Activated CD4-positive, alpha-beta T cell treated with anti-CD3 and anti-CD28 coated beads, Interleukin-2, amount 50 U/mL, for 16 hours (primary cell): ENCODE data around the gene BRAF.
A peak's percentile ranks its signal among the peaks of the same experiment; 100 is the strongest.
"Not testable (repeated sequence)": the region's sequence is repeated elsewhere in the genome, so short reads cannot be mapped to it uniquely, and the experiment has no call there.

Source experiments
- DNase-seq: peaks from one replicate; pipeline ENCODE4 v3.0.0-alpha.2; 2020

The BRAF gene

DNA sequence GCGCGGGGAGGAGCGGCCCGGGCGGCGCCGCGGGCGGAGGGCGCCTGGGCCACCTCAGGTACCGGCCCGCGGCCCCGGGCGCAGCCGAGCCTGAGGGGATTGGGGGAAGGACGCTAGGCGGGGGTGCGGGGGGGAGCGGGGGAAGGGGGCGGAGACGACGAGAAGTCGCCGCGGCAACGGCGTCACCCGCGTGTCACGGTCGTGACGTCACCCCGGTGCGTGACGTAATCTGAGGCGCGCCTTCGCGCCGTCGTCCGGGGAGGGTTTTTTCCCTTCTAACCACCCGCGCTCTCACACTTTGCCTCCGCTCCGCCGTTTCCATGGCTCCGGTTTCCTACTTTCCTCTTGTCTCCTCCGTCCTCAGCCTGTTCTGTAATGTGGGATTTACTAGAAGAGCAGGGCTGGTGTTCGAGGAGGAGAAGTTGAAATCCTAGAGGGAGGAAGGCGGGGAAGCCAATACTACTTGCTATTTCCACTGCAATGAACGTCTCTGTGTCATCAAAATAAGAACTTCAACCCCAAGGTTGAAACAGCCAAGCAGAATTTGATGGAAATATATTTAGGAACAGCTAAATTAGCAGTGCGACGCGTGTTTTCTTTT, at the start of gene BRAF:
Gene BRAF, minus strand, starts transcription at position 109 of the 601 bp plus-strand sequence. CDS start 226 bp downstream, outside the sequence.
- DNase-seq = peak; percentile 92

DNA sequence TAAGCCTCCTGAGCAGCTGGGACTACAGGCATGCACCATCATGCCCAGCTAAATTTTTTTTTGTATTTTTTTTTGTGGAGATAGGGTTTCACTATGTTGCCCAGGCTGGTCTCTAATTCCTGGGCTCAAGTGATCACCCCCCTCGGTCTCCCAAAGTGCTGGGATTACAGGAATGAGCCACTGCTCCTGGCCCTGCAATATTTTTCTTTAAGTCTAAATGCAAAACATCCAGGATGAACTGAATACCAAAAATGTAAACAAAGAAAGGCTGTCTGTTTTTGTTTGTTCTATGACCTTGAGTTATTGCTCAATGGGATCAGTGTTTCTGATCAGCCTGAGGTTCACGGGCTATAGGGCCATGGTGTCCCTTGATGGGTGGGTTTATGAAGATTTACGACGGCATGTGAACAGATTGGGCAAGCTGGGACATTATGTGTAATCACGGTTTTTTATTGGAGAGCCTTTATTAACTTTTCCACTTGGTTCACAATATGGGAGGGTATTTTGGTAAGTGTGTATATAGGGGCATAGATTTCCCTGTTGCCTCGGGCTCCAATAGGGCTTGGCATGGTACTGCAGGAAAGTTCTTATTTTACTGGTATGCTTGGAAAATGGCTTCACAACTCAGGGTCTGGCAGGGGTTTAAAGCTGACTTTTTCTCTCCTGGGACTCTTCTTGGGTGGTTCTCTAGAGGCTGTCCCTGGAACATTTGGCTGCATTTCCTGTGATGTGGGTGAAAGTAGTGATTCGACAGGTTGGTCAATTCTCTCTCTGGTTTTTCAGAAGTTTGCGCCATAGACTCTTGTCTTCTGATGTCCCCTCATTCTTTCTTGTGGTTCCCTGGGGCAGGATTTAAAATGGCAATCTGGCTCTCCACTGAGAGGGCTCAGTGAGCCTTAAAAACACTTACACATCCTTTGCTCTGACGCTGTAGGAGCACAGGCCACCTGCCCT, 48.4 kb upstream of the BRAF start:
- no peak for DNase-seq

DNA sequence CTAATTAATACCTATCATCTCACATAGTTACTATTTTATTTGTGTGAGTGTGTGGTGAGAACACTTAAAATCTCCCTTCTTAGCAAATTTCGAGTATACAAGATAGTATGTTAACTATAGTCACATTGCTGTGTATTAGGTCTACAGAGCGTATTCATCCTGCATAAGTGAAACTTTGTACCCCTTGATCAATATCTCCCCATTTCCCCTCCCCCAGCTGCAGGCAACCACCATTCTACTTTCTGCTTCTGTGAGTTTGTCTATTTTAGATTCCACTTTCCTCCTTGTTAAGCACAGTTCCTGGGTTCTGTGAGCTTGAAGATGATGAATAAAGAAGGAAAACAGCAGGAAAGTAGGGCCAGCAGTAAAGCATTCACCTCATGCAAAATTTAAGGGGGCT, 47.6 kb upstream of the BRAF start:
- no peak for DNase-seq

DNA sequence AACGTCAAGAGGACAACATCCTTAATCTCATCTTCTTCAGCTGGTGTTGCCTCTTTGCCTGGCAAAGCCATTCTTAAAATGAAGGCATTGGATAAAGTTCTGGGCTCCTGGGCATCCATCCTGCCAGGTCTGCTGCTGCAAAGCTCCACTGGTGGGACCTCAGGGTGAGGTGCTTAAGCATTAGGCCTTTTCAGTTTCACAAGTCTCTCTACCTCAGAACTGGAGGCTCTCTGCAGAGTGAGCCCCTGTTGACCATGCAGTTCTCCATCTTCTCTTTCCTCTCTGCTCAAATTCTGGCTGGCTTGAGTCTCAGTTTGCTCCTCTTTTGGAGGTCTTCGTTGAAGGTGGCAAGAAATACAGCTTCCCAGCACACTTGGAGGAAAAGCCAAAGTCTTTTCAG, 42.7 kb upstream of the BRAF start:
- no peak for DNase-seq

DNA sequence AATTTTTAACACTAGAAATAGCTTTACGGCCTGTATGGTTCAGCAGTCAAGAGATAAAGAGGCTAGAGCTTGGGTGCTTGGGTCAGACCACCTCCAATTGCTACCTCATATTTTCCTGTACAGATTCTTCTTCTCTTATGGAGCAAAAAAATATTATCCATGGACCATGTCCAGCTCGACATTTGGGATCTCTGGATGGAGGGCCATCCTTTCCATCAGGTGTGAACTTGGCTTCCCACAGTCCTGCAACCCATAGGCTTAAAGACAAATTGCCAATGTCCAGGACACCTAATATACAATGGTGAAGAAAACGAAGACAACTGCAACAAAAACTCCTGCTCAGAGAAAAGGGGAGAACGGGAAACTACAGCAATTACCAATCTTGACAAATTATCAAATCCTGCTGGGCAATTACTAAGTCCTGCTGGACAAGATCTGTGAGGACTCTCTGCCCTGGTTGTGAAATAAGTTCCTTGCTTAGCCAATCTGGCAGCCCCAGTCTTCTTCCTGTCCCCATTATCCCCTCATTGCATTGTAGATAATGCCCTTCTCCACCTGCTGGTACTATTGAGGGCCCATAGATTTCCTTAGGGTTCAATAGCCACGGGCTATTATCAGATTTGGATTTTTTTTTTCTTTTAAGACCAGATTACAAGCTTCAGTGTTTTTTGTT, 42.0 kb upstream of the BRAF start:
- DNase-seq = no peak

DNA sequence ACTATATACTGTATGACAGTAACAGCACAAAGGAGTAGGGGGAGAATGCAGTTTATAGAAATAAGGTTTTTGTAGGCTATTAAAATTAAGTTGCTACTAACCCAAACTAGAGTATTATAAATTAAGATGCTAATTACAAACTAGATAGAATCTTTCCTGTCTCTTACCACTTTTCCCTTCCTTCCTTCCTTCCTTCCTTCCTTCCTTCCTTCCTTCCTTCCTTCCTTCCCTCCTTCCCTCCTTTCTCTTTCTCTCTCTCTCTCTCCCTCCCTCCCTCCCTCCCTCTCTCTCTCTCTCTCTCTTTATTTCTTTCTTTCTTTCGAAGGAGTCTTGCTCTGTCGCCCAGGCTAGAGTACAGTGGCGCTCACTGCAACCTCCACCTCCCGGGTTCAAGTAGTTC, 36.4 kb upstream of the BRAF start:
- no peak for DNase-seq

DNA sequence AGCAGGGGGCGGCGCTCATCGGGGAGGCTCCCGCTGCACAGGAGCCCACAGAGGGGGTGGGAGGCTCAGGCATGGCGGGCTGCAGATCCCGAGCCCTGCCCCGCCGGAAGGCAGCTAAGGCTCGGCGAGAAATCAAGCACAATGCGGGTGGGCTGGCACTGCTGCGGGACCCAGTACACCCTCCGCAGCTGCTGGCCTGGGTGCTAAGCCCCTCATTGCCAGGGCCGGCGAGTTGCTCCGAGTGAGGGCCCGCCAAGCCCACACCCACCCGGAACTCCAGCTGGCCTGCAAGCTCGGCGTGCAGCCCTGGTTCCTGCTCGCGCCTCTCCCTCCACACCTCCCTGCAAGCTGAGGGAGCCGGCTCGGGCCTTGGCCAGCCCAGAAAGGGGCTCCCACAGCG, 32.3 kb upstream of the BRAF start:
- DNase-seq = not testable (repeated sequence)

DNA sequence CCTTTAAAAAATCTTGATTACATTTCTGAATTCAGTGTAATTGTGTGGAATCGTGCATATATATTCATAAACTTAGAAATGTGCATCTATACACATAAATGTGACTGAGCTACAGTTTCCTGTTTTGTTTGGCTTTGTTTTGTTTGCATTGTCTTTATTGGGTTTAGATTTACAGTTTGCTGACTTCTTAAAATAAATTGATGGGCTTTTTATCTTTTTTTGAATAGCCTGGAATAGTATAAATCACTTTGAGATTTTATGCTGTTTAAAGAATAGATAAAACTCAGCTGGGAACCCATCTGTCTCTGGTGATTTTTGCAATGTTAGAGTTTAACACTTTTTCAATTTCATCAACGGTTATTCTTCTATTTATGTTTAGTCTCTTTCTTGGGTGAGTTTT, 21.2 kb upstream of the BRAF start:
- DNase-seq = no peak

DNA sequence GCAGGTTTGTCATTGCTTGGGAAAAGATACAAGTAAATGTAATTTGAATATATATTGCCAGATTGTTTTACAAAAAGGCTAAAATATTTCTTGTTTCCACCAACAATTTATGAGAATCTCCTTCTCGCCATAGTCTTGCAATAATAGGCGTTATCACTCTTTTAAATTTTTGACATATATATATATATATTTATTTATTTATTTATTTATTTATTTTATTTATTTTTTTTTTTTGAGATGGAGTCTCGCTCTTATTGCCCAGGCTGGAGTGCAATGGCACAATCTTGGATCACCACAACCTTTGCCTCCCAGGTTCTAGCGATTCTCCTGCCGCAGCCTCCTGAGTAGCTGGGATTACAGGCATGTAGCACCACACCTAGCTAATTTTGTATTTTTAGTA, 17.5 kb upstream of the BRAF start:
- not testable (repeated sequence) for DNase-seq

DNA sequence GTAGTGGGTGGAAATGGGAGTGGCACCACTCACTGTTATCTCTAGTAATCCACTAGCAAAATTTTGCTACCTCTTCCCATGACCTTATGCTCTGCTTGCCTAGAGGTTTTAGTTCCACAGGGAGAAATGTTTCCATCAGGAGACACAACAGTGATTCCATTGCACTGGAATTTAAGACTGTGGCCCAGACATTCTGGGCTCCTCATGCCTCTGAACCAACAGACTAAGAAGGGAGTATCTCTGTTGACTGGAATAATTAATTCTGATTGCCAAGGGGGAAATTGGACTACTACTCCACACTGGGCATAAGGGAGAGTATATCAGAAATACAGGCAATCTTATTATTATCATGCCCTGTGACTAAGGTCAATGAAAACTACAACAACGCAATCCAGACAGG, 16.2 kb upstream of the BRAF start:
- no peak for DNase-seq

DNA sequence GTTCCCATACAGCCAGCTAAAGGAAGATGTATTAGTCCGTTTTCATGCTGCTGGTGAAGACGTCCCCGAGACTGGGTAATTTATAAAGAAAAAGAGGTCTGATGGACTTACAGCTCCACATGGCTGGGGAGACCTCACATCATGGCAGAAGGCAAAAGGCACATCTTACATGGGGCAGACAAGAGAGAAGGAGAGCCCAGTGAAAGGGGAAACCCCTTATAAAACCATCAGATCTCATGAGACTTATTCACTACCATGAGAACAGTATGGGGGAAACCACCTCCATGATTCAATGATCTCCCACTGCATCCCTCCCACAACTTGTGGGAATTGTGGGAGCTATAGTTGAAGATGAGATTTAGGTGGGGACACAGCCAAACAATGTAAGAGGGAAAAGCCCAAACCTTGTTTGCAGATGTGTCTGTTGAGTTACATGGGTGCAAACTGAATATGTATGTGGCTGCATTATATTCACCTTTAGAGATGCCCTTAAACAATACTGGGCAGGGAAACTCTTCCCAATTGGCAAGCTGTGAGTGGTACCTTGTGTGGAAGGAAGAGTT, 13.1 kb upstream of the BRAF start:
- no peak for DNase-seq

DNA sequence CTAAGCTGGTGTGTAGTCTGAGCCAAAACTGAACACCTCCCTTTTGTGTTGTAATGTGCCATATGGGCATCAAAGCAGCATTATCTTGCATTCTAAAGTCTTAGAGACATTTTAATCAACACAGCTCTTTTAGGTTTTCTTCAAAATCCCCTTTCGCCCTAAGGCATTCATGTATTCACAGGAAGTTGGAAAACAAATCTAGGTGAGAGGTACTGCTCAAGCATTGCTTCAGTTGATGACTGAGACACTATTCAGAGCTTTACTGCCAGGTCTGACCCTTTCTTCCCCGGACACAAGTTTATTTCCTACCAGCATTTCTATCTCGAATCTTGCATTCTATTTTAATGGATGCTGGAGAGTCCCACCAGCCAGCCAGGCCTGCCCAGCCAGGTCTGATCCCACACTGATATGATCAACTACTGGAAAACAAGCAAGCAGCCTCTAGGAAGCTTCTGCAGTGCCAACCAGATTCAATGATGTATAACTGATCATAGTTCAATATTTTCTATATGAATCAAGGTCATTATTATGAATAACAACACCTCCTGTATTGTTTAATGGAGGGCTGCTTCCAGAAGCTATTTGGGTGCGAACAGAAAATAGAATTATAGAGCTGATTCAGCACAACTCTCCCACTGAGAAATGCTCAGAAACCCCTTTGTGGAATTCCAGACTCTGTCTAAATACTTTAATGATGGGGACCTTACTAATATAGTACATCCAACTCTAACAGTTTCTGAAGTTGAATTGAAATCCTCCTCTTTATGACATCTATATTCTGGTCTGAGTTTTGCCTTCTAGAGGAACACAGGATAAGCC, 4.0 kb upstream of the BRAF start:
- no peak for DNase-seq

DNA sequence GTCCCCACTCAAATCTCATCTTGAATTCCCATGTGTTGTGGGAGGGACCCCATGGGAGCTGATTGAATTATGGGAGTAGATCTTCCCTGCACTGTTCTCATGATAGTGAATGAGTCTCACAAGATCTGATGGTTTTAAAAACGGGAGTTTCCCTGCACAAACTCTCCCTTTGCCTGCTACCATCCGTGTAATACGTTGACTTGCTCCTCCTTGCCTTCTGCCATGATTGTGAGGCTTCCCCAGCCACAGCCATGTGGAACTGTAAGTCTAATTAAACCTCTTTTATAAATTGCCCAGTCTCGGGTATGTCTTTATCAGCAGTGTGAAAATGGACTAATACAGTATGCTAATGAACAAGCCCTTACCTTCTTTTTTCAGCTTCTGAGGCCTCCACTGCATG, 3.2 kb upstream of the BRAF start:
- not testable (repeated sequence) for DNase-seq

DNA sequence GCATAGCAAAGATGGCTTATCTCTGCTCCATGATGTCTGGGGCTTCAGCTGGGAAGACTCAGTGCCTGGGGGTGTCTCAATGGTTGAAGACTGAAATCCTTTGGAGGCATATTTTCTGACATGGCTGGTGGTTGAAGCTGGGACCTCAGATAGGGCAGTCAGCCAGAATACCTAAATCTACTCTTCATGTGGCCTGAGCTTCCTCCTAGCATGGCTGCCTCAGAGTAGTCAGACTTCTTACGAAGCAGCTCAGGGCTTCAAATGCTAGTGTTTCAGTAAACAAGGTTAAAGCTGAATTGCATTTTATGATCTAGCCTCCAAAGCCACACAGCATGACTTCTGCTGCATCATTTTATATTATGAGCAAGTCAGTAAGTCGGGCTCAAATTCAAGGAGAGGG, 2.6 kb upstream of the BRAF start:
- DNase-seq = no peak

DNA sequence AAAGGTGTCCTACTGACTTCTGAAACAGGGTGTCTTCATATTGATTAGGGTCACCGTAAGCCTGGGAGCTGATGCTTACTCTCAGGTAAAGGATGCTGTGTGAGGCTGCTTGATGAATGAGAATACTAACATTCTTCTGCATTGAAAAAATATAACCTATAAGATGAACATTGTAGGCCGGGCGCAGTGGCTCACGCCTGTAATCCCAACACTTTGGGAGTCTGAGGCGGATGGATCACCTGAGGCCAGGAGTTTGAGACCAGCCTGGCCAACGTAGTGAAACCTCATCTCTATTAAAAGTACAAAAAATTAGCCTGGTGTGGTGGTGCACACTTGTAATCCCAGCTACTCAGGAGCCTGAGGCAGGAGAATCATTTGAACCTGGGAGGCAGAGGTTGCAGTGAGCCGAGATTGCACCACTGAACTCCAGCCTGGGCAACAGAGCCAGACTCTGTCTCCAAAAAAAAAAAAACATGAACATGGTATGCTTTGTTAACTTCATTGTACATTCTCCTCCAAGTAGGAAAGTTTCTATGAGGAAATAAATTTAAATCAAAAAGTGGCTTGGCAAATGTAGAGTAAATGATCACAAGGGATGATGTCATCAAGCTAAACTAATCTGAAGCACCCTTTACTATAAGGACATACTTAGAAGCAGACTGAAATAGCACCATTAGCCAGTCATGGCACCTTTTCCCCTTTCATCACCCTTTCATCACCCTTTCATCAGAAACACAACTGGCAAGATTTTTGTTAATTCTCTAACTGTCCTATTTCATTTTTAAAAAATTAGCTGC, 1.5 kb upstream of the BRAF start:
- no peak for DNase-seq

DNA sequence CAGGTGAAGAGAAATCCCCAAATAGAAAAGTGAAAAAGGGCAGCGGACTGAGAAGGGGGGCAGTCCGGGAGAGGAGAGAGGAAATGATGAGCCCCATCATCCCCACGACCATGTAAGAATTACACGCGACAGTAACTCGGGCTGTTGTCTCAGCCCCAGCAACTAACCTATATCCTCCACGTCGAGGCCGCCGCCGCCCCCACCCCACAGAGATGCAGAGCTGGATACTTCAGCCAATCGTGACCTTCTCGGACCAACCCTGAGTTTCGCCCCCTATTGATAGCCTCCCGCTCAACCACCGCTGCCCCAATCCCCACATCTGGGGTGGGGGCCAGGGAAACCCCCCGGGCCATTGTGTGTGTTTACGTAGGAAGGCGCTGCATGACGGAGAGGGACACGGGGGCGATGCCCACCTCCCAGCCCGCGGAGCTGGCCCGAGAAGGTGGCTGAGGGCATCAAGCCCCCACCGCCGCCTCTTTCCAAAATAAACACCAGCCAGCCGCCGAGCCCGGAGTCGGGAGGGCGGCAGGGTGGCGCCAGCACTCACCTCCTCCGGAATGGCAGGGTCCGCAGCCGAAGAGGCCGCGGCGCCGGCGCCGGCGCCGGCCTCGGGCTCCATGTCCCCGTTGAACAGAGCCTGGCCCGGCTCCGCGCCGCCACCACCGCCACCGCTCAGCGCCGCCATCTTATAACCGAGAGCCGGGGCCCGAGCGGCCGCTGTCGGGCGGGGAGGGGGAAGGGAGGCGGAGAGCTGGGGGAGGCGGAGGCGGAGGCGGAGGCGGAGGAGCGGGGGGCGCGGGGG, 509 bp downstream of the BRAF start:
- DNase-seq = peak; percentile 69

DNA sequence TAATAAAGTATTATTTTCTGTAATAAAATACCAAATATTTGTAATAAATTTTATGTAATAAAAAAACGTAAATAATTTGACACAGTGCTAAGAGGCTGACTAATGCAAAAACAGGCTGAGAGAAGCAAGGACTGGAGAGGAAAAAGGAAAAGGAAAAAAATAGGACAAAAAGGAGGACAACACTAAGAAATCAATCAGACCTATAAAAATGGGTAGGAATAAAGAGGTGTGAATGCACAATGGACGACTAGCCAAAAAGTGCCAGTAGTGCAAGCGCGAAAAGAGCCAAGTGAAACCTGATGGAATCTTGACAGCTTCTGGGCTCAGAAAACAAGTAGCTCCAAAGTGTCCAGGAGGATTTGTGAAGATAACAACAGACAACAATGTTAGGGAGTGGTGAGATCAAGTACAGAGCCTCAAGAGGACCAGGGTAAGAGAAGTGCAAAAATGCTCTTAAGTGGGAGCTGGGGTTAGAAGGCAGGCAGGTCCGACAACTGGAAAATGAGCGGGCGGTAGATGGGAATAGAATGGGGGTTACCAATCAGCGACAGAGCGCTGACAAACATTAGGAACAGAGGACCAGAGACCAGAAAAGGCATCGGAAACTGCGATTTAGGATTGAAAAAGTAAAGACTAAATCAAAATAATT, 1.2 kb downstream of the BRAF start:
- no peak for DNase-seq

DNA sequence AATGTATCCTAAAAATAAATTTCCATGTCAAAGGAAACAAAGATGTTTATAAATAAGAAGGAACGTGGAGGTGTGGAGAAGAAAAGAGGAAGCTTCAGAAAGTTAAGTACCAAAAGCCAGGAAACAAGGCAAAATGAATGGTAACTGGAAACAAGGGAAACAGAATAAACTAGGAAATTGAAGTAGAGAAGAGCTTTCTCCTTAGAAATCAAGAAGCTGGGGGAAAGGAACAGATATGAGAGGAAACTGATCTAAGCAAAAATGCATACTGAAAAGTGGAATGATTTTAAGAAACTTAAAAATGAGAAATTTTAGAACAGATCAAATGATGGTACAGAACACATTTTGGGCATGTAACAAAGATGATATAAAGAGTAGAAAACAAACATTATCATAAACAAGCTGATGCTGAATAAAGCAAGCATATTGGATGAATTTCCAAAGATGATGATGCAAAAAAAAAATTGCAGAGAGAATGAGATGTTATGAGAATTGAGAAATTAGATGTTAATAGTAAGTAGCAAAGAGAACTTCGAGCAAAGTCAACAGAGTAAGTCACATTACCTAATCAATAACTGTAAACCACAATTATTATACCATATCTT, 1.9 kb downstream of the BRAF start:
- DNase-seq = no peak

DNA sequence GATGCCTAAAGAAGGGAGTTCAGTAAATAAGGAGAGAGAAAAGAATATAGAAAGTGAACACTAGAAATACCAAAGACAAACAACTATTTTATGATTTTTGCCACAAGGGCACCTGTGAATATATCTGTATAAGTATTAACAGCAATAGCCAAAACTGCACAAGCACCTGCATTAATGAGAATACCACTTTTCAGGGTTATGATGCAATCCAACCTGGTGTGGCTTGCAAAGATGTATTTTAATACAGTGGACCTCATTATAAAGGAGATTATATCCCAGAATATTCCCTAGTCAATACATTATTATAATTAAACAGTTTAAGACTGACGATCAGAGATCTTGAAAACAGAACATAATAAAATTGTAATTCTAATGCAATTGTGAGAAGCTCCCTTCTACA, 4.0 kb downstream of the BRAF start:
- DNase-seq = no peak

DNA sequence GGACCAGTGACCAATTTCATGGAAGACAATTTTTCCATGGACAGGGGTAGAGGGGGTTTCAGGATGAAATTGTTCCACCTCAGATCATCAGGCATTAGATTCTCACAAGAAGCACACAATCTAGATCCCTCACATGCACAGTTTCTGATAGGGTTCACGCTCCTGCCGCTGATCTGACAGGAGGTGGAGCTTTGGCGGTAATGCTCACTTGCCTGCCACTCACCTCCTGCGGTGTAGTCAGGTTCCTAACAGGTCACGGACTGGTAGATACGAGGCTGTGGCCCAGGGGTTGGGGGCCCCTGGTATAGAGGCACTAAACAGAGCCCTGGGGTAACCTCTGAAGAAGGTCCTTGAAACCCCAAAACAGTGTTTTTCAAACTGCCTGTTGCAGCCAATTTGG, 6.5 kb downstream of the BRAF start:
- no peak for DNase-seq
